ENCODE results near the gene MED10.

MED10 gene

DNA sequence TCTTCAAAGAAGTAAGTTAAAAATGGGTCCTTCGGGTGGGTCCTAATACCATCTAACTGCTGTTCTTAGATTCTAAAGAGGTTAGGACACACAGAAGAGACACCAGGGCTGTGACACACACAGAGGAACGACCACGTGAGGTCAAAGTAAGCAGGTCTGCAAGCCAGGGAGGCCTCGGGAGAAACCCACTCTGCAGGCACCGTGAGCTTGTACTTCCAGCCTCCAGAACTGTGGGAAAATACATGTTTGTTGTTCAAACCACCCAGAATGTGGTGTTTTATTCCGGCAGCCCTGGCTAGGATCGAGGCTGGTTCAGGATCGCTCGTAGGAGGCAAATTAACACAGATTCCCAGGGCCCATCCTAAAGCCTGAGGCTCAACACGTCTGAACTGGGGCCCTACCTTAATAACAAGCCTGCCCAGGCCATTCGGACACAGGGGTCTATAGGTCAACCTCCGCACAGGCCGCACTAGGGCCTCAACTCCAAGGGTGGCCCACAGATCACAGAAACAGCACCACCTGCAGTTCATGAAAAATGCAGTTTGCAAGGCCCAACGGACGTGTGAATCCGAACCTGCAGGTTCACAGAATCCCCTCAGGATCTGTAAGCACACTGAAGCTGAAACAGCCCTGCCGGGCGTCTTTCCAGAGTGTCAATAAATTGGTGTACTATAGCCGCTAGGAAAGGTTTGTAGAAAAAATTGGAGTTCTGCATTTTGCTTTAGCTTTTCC, 7.1 kb downstream of the MED10 start:
- no peaks in the 10 kb centered on the region for H3K9me2 ChIP-seq (replicated peaks; ENCODE audit: insufficient read depth, low read length)
- no peaks in the 10 kb centered on the region for H3F3A ChIP-seq (ENCODE audit: insufficient read depth, low read length)
- H2AFZ ChIP-seq (ENCODE audit: low read length): no peak overlapping the region
- H4K20me1 ChIP-seq (ENCODE audit: insufficient read depth, low read length): no peaks in the 10 kb centered on the region
- TF ChIP-seq EZH2 (optimal IDR thresholded peaks at IDR 0.05; ENCODE audit: low read depth, low read length): no peak
- TF ChIP-seq EZH2phosphoT487 (IDR thresholded peaks at IDR 0.05; ENCODE audit: low read length): no peak
- no peak for TF ChIP-seq CTCF (IDR thresholded peaks at IDR 0.05; ENCODE audit: low read length)
- H3K36me3 ChIP-seq (replicated peaks; ENCODE audit: insufficient read depth, low read length): peaks cover 28% of the 10 kb centered on the region
- DNase-seq: no peak
- no peak overlapping the region for H3K4me2 ChIP-seq (ENCODE audit: low read depth, low read length)
- no peaks in the 10 kb centered on the region for H3K9me3 ChIP-seq (replicated peaks; ENCODE audit: insufficient read depth, low read length)
- H3K9ac ChIP-seq (ENCODE audit: low read length): no peak overlapping the region
- H3K4me3 ChIP-seq (ENCODE audit: low read length): no peak overlapping the region
- no peak overlapping the region for H3K27ac ChIP-seq (ENCODE audit: low read length)
- H3K4me1 ChIP-seq (ENCODE audit: low read length): no peaks in the 10 kb centered on the region
- peaks cover 41% of the 10 kb centered on the region for H3K79me2 ChIP-seq (ENCODE audit: low read length)
- no peaks in the 10 kb centered on the region for H3K27me3 ChIP-seq (replicated peaks; ENCODE audit: insufficient read depth, low read length)

DNA sequence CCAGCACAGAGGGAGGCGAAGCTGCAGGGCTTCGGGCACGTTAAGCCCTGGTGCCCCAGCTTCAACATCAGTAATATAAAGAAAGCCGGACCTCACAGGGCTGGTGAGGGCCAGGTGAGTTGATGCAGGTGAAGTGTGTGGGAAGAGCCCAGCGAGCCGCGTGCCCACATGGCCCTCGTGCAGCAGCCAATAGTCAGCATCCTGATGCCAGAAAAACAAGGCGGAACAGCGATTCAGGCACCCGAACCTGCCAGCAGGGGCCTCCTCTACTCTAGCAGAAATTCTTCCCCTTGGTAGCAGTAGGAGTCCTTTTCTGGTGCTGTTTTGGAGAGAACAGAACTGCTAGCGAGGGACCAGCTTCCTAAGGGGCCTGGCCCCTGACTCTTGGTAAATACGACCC, 7.8 kb downstream of the MED10 start:
- Histone ChIP-seq H3K9me3 (replicated peaks; ENCODE audit: insufficient read depth, low read length) (no peaks in the 10 kb centered on the region), H2AFZ (ENCODE audit: low read length) (no peak overlapping the region), H3K79me2 (ENCODE audit: low read length) (peaks cover 35% of the 10 kb centered on the region), H3K9ac (ENCODE audit: low read length) (no peak overlapping the region), H3K36me3 (replicated peaks; ENCODE audit: insufficient read depth, low read length) (peaks cover 24% of the 10 kb centered on the region), H3F3A (ENCODE audit: insufficient read depth, low read length) (no peaks in the 10 kb centered on the region), H3K27me3 (replicated peaks; ENCODE audit: insufficient read depth, low read length) (no peaks in the 10 kb centered on the region), H3K4me2 (ENCODE audit: low read depth, low read length) (no peak overlapping the region), H3K4me3 (ENCODE audit: low read length) (no peak overlapping the region), H3K9me2 (replicated peaks; ENCODE audit: insufficient read depth, low read length) (no peaks in the 10 kb centered on the region), H3K27ac (ENCODE audit: low read length) (no peak overlapping the region), H4K20me1 (ENCODE audit: insufficient read depth, low read length) (no peaks in the 10 kb centered on the region), H3K4me1 (ENCODE audit: low read length) (no peaks in the 10 kb centered on the region)
- no peak for DNase-seq
- TF ChIP-seq EZH2 (optimal IDR thresholded peaks at IDR 0.05; ENCODE audit: low read depth, low read length) (no peak), CTCF (IDR thresholded peaks at IDR 0.05; ENCODE audit: low read length) (no peak), EZH2phosphoT487 (IDR thresholded peaks at IDR 0.05; ENCODE audit: low read length) (no peak)

DNA sequence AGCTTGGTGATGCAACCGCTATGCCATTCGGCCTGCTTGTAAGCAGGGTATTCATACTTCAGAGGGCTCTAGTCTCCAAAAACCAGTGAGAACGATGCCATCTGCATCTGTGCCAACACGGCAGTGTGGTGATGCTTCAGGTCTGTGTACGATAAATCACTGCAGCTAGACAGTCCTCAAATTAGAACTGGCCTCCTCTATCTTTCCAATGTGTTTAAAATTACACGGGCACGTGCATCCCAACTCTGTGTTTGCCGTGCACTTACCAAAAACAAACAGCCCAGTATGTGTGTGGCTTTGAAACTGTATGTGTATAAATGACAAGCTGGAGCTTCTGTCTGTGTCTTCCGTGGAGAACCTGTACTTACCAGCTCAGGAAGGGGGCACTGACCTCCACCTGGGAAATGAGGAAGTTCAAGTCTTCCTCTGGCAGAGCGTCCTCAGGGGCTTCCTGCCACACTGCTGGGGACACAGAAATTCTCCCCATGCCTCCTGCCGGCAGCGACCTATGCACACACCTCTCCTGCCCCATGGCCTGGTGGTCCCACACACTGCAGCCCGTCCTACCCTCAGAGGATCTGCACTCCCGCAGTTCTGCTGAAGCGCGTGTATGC, 12.3 kb downstream of the MED10 start:
- H3K27ac ChIP-seq (ENCODE audit: low read length): no peak overlapping the region
- no peak overlapping the region for H3K4me2 ChIP-seq (ENCODE audit: low read depth, low read length)
- no peaks in the 10 kb centered on the region for H3K4me1 ChIP-seq (ENCODE audit: low read length)
- TF ChIP-seq EZH2 (optimal IDR thresholded peaks at IDR 0.05; ENCODE audit: low read depth, low read length) (no peak), CTCF (IDR thresholded peaks at IDR 0.05; ENCODE audit: low read length) (no peak), EZH2phosphoT487 (IDR thresholded peaks at IDR 0.05; ENCODE audit: low read length) (no peak)
- H4K20me1 ChIP-seq (ENCODE audit: insufficient read depth, low read length): no peaks in the 10 kb centered on the region
- no peaks in the 10 kb centered on the region for H3K79me2 ChIP-seq (ENCODE audit: low read length)
- DNase-seq: no peak
- H3K4me3 ChIP-seq (ENCODE audit: low read length): no peak overlapping the region
- no peak overlapping the region for H2AFZ ChIP-seq (ENCODE audit: low read length)
- no peaks in the 10 kb centered on the region for H3K9me2 ChIP-seq (replicated peaks; ENCODE audit: insufficient read depth, low read length)
- 0 out of 2 replicates have a peak, but pooled peaks cover 3% of the 10 kb centered on the region for H3K36me3 ChIP-seq (replicated peaks; ENCODE audit: insufficient read depth, low read length)
- no peaks in the 10 kb centered on the region for H3K27me3 ChIP-seq (replicated peaks; ENCODE audit: insufficient read depth, low read length)
- no peaks in the 10 kb centered on the region for H3K9me3 ChIP-seq (replicated peaks; ENCODE audit: insufficient read depth, low read length)
- no peak overlapping the region for H3K9ac ChIP-seq (ENCODE audit: low read length)
- H3F3A ChIP-seq (ENCODE audit: insufficient read depth, low read length): no peaks in the 10 kb centered on the region

All from MM.1S (cell line).